Head of caudate nucleus (tissue), 42 donors: ENCODE data around the gene SIRT7.

ENCODE experiments used
- DNase-seq, 42 donors: peaks; one replicate each; pipeline versions ENCODE4 v3.0.0 to v3.0.0-alpha.2; 2020 to 2021; ENCODE audit warnings: mixed read lengths in 7 of 42
- intact Hi-C: fragments of 100-400 bp; cut with DNase I; formaldehyde crosslinking; loops from one replicate; pipeline ENCODE4 v1.15.0; 2022

The SIRT7 gene

GRCh38 chr17:81901167-81902022 is 16.6 kb downstream of the SIRT7 start:
- intact Hi-C loops: no loop called here

GRCh38 chr17:81900181-81900820 is 17.7 kb downstream of the SIRT7 start:
- intact Hi-C loops: no loop called here
- no peak for DNase-seq

More at GRCh38 chr17:81901167-81902022, 16.6 kb downstream of the SIRT7 start:
- DNase-seq: no peak

GRCh38 chr17:81899514-81900166 is 18.3 kb downstream of the SIRT7 start:
- DNase-seq: no peak
- intact Hi-C loops: no loop called here

- intact Hi-C loops: no loop called here
- DNase-seq: no peak
These were observed 19.1 kb downstream of the SIRT7 start for GRCh38 chr17:81898885-81899284.

GRCh38 chr17:81898029-81898866 is 19.7 kb downstream of the SIRT7 start:
- DNase-seq: peak in 1 of 42 donors; percentile 32
- intact Hi-C loops: no loop called here

- DNase-seq: no peak
- intact Hi-C loops: no loop called here
These were observed 22.6 kb downstream of the SIRT7 start for GRCh38 chr17:81895400-81895799.

GRCh38 chr17:81891303-81891552 is 26.7 kb downstream of the SIRT7 start:
- intact Hi-C loops: no loop called here
- no peak for DNase-seq

GRCh38 chr17:81890447-81891302 is 27.3 kb downstream of the SIRT7 start:
- intact Hi-C loops: no loop called here
- no peak for DNase-seq

GRCh38 chr17:81889602-81890001 is 28.4 kb downstream of the SIRT7 start:
- intact Hi-C loops: no loop called here

GRCh38 chr17:81888988-81889595 is 28.9 kb downstream of the SIRT7 start:
- no peak for DNase-seq
- intact Hi-C loops: no loop called here

More at GRCh38 chr17:81889602-81890001, 28.4 kb downstream of the SIRT7 start:
- no peak for DNase-seq

GRCh38 chr17:81888105-81888987 is 29.6 kb downstream of the SIRT7 start:
- DNase-seq: no peak
- intact Hi-C loops: no loop called here

- intact Hi-C loops: no loop called here
- no peak for DNase-seq
These were observed 32.0 kb downstream of the SIRT7 start for GRCh38 chr17:81885869-81886548.

GRCh38 chr17:81885454-81885853 is 32.5 kb downstream of the SIRT7 start:
- intact Hi-C loops: no loop called here
- no peak for DNase-seq

GRCh38 chr17:81884968-81885367 is 33.0 kb downstream of the SIRT7 start:
- intact Hi-C loops: no loop called here
- no peak for DNase-seq

- DNase-seq: no peak
- intact Hi-C loops: no loop called here
These were observed 33.5 kb downstream of the SIRT7 start for GRCh38 chr17:81884520-81884919.

- intact Hi-C loops: no loop called here
- no peak for DNase-seq
These were observed 38.9 kb downstream of the SIRT7 start for GRCh38 chr17:81879121-81879520.

- intact Hi-C loops: no loop called here
- no peak for DNase-seq
These were observed 39.7 kb downstream of the SIRT7 start for GRCh38 chr17:81878294-81878693.
